Measurements from ENCODE around the gene APOC1.
"Not testable (repeated sequence)": the region's sequence is repeated elsewhere in the genome, so short reads cannot be mapped to it uniquely, and the experiment has no call there.

APOC1 gene

DNA sequence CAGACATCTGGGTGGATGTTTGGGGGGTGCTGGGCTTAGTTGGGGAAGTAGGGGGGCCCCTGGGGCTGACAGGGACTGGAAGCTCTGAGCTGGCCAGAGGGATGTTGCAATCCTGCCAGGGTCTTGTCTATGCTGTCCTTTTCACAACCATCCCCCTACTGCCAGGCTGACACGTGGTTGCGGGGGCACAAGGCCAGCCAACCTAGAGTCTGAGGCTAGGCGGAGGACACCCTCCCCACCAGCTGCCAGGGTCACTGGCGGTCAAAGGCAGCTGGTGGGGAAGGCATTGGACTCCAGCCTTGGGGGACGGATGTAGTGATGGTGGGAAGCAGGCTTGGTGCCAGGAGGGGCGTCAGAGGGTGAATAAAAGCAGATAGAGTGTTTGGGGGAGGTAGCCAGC is 1.6 kb upstream of the APOC1 start:
- DNase-seq (ENCODE audit: low read depth, low spot score) = no peak

DNA sequence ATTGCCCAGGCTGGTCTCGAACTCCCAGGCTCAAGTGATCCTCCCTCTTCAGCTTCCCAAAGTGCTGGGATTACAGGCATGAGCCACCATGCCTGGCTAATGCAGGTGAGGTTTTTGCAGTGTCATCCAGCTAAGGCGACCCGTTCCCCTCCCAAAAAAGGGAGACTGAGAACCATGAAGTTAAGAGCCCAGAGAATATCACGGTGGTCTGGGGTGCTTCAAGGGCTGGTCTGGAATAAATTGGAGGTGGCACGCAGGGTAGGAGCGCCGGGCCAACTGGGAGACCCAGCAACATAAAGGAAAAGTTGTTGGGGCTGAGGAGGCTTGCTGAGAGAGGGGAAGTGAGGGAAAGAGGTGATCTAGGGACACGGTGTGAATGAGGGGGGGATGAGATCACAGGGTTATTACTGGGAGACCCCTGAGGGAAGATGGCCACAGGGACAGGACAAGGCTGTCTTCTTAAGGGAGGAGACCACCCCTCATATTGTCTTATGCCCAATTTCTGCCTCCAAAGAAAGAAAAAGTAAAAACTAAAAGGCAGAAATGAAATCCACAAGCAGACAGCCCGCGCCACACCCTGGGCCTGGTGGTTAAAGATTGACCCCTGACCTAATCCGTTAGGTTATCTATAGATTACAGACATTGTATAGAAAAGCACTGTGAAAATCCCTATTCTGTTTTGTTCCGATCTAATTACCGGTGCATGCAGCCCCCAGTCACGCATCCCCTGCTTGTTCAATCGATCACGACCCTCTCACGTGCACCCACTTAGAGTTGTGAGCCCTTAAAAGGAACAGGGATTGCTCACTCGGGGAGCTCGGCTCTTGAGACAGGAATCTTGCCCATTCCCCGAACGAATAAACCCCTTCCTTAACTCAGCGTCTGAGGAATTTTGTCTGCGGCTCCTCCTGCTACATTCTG is 636 bp upstream of the APOC1 start:
- DNase-seq (ENCODE audit: low read depth, low spot score) = not testable (repeated sequence)

DNA sequence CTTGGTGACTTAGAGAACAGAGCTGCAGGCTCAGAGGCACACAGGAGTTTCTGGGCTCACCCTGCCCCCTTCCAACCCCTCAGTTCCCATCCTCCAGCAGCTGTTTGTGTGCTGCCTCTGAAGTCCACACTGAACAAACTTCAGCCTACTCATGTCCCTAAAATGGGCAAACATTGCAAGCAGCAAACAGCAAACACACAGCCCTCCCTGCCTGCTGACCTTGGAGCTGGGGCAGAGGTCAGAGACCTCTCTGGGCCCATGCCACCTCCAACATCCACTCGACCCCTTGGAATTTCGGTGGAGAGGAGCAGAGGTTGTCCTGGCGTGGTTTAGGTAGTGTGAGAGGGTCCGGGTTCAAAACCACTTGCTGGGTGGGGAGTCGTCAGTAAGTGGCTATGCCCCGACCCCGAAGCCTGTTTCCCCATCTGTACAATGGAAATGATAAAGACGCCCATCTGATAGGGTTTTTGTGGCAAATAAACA is 9.9 kb downstream of the APOC1 start:
- no peak for DNase-seq (ENCODE audit: low read depth, low spot score)

DNA sequence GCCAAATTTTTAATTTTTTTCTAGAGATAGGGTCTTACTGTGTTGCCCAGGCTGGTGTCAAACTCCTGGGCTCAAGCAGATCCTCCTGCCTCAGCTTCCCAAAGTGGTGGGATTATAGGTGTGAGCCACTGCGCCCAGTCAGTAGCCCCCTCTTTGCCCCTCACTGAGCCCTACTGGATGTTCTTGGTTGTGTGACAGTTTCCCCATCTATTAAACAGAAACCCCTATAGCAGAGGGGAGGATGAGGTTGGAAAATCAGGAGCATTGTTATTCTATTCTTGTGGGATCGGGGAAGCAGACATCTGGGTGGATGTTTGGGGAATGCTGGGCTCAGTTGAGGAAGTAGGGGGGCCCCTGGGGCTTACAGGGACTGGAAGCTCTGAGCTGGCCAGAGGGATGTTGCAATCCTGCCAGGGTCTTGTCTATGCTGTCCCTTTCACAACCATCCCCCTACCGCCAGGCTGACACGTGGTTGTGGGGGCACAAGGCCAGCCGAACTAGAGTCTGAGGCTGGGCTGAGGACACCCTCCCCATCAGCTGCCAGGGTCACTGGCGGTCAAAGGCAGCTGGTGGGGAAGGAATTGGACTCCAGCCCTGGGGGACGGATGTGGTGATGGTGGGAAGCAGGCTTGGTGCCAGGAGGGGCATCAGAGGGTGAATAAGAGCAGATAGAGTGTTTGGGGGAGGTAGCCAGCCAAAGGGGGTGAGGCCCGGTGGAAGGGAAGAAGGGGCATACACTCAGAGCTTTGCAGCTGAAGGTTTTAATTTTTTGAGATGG is 10.9 kb downstream of the APOC1 start:
- peak; percentile 75 for DNase-seq (ENCODE audit: low read depth, low spot score)

DNA sequence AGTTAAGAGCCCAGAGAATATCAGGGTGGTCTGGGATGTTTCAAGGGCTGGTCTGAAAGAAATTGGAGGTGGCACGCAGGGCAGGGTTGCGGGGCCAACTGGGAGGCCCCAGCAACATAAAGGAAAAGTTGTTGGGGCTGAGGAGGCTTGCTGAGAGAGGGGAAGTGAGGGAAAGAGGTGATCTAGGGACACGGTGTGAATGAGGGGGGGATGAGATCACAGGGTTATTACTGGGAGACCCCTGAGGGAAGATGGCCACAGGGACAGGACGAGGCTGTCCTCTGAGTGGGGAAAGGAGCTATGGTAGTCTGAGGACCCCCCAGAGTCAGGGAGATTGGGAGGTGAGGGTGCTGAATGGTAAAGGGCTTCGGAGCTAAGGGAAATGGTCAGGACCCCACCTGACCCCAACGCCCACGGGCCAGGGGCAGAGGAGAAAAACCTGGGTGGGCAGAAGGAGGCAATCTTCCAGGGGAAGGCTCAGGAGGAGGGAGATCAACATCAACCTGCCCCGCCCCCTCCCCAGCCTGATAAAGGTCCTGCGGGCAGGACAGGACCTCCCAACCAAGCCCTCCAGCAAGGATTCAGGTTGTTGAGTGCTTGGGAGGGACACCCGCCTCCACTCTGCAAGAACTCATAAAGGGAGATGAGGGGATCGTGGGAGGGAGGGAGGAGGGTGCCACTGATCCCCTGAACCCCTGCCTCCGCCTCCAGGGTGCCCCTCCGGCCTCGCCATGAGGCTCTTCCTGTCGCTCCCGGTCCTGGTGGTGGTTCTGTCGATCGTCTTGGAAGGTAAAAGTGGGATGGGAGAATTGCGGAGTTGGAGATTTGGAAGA is 12.1 kb downstream of the APOC1 start:
- not testable (repeated sequence) for DNase-seq (ENCODE audit: low read depth, low spot score)

DNA sequence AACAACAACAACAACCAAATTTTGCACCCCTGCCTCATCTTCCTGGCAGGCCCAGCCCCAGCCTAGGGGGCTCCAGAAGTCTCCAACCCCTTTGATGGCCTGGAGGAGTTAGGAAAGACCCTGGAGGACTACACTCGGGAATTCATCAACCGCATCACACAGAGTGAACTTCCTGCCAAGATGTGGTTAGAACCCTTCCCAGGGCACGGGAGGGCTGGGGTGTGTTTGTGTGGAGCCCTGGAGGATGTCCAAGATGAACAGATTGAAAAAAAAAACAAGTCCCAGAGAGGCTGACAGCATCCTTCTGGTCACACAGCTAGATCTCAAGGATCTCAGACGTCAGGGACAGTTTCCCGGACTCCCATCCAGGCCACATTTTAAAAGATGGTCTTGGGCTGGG is 13.3 kb downstream of the APOC1 start:
- DNase-seq (ENCODE audit: low read depth, low spot score) = peak; percentile 83

DNA sequence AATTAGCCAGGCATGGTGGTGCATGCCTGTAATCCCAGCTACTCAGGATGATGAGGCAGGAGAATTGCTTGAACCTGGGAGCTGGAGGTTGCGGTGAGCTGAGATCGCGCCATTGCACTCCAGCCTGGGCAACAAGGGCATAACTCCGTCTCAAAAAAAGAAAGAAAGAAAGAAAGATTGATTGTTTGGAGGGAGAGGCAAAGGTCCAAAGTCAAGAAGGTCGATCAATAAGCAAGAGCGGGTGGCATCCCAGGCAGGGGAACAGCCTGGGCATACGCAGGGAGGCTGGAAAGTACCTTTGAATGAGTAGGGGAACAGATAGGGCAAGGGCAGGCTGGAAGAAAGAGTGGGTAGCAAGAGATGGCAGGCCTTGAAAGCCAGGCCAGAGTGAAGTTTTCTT is 15.7 kb downstream of the APOC1 start:
- no peak for DNase-seq (ENCODE audit: low read depth, low spot score)

DNA sequence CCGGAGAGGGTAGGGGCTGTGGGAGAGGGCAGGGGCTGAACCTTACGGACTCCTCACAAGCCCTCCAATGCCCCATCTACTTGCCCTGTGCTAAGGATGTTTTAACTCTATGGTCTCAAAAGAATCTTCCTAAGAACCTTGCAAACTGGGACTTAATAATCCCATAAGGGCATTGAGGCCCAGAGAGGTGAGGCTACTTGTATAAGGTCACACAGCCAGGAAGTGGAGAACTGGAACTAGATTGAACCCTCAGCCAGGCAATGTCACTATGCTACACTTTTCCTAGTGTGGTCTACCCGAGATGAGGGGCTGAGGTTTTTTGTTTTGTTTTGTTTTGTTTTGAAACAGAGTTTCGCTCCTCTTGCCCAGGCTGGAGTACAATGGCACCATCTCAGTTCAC is 17.1 kb downstream of the APOC1 start:
- no peak for DNase-seq (ENCODE audit: low read depth, low spot score)

DNA sequence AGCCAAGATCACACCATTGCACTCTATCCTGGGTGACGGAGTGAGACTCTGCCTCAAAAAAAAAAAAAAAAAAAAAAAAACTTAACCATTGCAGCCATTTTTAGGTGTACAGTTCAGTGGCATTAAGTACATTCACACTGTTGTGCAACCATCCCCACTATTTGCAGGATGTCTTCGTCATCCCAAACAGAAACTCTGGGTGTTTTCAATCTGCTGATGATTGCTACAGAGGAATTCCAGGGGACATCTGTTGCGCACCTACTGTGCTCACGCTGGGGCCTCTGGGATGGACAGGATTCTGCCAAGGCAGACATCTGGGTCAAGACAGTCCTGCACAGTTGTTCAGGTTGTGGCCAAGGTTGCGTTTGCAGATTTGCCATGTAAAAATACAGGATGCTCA is 25.3 kb downstream of the APOC1 start:
- DNase-seq (ENCODE audit: low read depth, low spot score) = no peak

DNA sequence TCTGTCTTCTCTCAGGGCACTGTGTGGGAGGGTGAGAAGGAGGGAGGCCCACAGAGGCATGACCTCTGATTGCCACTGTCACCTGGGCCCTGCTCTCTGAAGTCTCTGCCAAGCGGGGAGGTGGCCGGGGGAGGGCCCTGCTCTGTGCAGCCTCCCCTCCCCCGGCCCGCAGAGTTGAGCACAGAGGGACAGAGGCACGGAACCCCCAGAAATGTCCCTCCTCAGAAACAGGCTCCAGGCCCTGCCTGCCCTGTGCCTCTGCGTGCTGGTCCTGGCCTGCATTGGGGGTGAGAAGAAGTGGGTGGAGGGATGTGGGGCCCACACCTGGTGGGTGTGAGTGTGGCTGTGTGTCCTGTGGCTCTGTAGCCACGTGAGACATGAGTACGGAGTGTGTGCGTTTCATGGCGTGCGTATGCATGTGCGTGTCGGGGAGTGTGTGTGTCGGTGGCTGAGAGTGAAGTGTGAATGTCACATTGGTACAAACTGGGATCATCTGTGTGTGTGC is 27.7 kb downstream of the APOC1 start, which contains the start of gene APOC4:
Gene APOC4, plus strand, starts transcription at position 171 of the 505 bp plus-strand sequence. Its CDS starts 41 bp downstream, at position 212.
- no peak for DNase-seq (ENCODE audit: low read depth, low spot score)

DNA sequence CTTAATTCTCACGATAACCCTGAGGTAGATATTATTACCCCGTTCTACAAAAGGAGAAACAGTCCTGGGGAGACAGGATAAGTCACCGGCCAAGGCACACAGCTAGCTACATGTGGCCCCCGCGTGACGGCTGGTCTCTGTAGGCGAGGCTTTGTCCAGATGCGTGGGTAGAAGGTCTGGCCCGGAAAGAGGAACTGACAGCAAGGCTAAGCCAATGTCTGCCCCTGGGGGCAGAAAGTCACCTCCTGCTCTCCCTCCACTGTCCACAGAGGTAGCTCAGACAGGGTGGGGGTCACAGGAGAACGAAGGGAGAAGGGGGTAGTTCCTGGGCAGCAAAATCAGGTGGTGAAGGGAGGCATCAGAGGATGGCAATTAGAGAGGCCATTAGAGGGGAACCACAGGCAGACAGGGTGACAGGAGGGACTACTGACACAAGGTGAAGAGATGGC is 29.4 kb downstream of the APOC1 start:
- no peak for DNase-seq (ENCODE audit: low read depth, low spot score)

DNA sequence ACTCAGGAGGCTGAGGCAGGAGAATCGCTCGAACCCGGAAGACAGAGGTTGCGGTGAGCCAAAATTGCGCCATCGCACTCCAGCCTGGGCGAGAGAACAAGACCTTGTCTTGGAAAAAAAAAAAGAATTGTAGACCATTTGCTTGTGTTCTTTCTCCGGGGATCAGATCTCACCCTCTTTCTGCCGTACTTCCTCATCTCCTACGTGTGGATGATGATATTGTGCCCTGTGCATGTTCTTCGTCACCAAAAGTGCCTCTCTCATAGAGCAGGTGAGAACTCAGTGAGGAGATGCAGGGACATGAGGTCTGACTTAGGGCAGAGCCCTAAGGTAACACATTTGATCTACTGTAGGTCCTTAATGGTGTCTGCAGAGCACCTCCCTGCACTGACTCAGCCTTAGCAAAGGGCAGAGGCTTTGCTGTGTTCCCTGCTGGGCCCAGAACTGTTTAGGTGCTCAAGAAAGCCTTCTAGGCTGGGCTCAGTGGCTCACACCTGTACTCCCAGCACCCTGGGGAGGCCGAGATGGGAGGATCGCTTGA is 32.7 kb downstream of the APOC1 start:
- no peak for DNase-seq (ENCODE audit: low read depth, low spot score)

DNA sequence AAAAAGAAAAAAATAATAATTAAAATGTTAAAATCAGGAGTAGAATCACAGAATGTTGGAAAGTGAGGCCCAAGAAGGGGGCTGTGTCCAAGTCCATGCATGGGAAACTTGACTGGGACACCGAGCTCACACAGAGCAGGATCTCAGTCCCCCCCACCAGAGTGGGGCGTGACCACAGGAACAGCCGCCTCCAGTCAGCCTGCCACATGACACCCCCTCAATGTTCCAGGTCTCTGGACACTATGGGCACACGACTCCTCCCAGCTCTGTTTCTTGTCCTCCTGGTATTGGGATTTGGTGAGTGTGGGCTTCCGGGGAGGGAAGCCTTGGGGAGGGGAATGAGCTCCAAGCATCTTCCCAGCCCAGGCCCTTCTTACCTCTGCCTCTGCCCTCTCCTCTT is 33.8 kb downstream of the APOC1 start:
- no peak for DNase-seq (ENCODE audit: low read depth, low spot score)

DNA sequence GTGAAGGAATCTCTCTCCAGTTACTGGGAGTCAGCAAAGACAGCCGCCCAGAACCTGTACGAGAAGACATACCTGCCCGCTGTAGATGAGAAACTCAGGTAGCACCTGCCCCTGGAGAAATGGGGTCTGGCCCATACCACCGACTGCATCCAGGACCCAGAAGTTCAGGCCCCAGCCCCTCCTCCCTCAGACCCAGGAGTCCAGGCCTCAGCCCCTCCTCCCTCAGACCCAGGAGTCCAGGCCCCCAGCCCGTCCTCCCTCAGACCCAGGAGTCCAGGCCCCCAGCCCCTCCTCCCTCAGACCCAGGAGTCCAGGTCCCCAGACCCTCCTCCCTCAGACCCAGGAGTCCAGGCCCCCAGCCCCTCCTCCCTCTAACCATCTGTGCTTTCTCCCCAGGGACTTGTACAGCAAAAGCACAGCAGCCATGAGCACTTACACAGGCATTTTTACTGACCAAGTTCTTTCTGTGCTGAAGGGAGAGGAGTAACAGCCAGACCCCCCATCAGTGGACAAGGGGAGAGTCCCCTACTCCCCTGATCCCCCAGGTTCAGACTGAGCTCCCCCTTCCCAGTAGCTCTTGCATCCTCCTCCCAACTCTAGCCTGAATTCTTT is 34.5 kb downstream of the APOC1 start:
- no peak for DNase-seq (ENCODE audit: low read depth, low spot score)

DNA sequence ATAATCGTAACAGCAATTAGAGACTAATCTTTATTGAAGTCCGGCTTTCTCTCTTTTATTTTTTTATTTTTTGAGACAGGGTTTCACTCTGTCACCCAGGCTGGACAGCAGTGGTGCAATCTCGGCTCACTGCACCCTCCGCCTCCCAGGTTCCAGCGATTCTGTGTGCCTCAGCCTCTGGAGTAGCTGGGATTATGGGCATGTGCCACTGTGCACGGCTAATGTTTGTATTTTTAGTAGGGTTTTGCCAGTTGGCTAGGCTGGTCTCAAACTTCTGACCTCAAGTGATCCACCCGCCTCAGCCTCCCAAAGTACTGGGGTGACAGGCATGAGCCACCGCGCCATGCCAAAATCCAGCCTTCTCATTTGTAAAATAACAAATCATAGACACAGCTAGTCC is 35.1 kb downstream of the APOC1 start:
- no peak for DNase-seq (ENCODE audit: low read depth, low spot score)

DNA sequence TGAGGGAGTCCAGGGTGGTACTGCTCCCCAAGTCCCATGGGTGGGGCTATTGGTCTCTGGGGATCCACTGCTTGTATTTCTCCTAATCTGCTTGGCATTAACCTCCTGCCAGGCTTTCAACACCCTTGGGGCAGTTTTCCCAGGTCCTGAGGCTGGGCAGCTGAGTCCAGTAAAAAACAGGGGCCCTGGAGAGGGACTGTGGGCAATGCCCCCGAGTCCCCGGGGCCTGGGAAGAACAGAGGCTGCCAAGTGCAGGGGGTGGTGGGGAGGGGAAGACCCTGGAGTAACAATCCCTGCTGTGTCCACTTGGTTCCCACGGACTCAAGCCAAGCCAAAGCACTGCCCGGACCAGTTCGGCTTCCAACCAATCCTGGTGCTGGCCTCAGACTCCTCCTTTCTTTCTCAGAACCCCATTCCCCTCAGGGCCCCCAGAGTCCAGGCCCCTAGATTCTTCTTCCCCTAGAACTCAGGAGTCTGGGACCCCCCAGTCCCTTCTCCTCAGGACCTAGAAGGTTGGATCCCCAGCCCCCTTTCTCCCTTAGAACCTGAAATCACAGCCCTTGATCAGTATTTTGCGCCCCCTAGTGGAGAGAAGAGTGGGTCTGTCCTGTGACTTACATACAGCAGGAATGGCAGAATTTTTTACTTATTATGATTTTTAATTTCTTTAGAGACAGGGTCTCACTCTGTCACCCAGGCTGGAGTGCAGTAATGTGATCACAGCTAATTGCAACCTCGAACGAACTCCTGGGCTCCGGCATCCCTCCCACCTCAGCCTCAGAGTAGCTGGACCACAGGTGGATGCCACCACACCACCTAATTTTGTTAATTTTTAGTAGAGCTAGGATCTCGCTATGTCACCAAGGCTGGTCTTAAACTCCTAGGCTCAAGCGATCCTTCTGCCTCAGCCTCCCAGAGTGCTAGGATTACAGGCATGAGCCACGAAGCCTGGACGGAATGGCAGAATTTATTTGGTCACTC is 37.1 kb downstream of the APOC1 start:
- DNase-seq (ENCODE audit: low read depth, low spot score) = peak; percentile 78

DNA sequence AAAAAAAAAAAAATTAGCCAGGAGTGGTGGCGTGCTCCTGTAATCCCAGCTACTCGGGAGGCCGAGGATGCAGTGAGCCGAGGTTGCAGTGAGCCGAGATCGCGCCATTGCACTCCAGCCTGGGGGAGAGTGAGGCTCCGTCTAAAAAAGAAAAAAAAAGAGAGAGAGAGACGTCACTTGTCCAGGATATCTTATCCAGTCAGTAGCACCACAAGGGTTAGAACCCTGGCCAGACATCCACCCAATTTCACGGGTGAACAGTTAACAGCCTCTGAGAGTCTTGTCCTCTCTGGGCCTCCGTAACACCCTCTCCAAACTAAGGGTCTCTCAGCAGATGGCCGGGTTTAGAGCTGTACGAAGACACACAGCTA is 39.9 kb downstream of the APOC1 start:
- no peak for DNase-seq (ENCODE audit: low read depth, low spot score)

DNA sequence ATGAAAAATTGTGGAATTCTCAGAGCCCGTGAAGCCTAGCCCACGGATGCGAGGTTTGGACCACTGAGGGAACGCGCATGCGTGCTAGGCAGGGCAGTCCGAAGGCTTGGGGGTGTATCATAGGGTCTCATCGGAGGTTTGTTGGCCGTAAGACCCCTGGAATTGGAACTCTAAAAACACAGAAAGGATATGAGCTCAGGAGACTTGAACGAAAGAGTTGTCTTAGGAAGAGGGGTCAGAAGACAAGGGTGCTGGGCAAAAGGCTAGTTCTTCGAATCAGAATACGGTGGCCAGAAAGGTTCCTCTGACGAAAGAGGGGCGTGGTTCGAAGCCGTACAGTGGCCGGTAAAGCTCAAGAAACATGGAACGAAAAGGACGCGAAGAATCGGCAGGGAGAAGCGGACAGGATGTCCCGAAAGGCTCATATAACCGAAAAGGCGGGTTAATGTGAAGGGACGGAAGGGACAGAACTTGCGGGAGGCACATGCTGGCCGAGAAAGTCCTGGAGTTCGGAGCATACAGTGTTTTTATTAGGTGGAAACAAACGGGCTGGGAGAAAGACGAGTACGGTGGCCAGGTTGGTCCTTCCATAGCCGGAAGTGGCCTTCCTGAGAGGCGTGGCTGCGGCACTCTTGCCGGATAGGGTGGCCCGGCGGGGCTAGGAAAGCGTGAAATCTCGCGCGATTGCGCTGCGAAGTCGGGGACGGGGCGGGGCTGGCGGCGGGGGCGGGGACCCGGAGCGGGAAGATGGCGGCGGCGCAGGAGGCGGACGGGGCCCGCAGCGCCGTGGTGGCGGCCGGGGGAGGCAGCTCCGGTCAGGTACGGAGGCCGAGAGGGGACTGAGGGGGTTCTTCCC is 40.5 kb downstream of the APOC1 start, which contains the start of gene CLPTM1:
Gene CLPTM1, plus strand, starts transcription at position 732 of the 856 bp plus-strand sequence. Its CDS starts 16 bp downstream, at position 748.
- DNase-seq (ENCODE audit: low read depth, low spot score) = peak; percentile 92
